HEK293 (cell line): Measurements from ENCODE around the gene SPIB.

Experiments used
- CTCF ChIA-PET: fragments of 350-600 bp; formaldehyde crosslinking; extraction: SDS; loops from one replicate; lab custom pipeline; 2021; ENCODE audit warnings: antibody characterized with exemption; lab: Yijun Ruan, JAX
- POLR2A ChIA-PET: fragments of 300-600 bp; formaldehyde crosslinking; extraction: SDS; loops from one replicate; lab custom pipeline; 2020; ENCODE audit warnings: antibody characterized with exemption, inconsistent platforms; lab: Yijun Ruan, JAX
- H3K27ac ChIP-seq: fragments of 200-500 bp; sonication (Bioruptor generic); 2 replicates; pipeline ENCODE4 v1.5.1; 2014; ENCODE audit warnings: low read depth, low read length, control low read depth, inconsistent platforms; ENCODE audit errors: extremely low read depth
- H3K36me3 ChIP-seq, 2 experiments: fragments of 200-500 bp in 1 of 2; sonication (Bioruptor generic) in 1 of 2; 1 replicate in 1 of 2; 2 replicates in 1 of 2; pipeline ENCODE4 v1.5.1; 2014 to 2017; ENCODE audit warnings: inconsistent platforms in 2 of 2, low read length in 2 of 2; ENCODE audit not compliant: control insufficient read depth in 2 of 2, insufficient read depth in 1 of 2
- H3K4me1 ChIP-seq: fragments of 200-500 bp; sonication (Bioruptor generic); 2 replicates; pipeline ENCODE4 v1.5.1; 2014; ENCODE audit warnings: mild to moderate bottlenecking, low read length, inconsistent platforms; ENCODE audit not compliant: control insufficient read depth, insufficient read depth
- H3K4me3 ChIP-seq: 2 replicates; pipeline ENCODE4 v1.5.1; 2011; ENCODE audit warnings: low read depth, mild to moderate bottlenecking, control low read depth, low read length, moderate library complexity
- H3K9me3 ChIP-seq: fragments of 200-500 bp; sonication (Bioruptor generic); 2 replicates; pipeline ENCODE4 v1.5.1; 2014; ENCODE audit warnings: low read depth, low read length, inconsistent platforms; ENCODE audit not compliant: control insufficient read depth, insufficient read depth
- GLI4 ChIP-seq: fragments of 450-650 bp; formaldehyde crosslinking; IDR thresholded peaks from 2 replicates; pipeline ENCODE4 v1.5.1; 2016; ENCODE audit warnings: missing biosample characterization, missing genetic modification characterization
- GLIS2 ChIP-seq: fragments of 450-650 bp; formaldehyde crosslinking; IDR thresholded peaks from 2 replicates; pipeline ENCODE4 v1.5.1; 2016; ENCODE audit warnings: missing biosample characterization, missing genetic modification characterization
- KLF17 ChIP-seq: fragments of 450-650 bp; formaldehyde crosslinking; IDR thresholded peaks from 2 replicates; pipeline ENCODE4 v1.5.1; 2016; ENCODE audit warnings: missing biosample characterization, missing genetic modification characterization
- KLF9 ChIP-seq: fragments of 450-650 bp; formaldehyde crosslinking; IDR thresholded peaks from 2 replicates; pipeline ENCODE4 v1.5.1; 2016; ENCODE audit warnings: missing biosample characterization, missing genetic modification characterization, low read depth
- PRDM10 ChIP-seq: fragments of 450-650 bp; formaldehyde crosslinking; IDR thresholded peaks from 2 replicates; pipeline ENCODE4 v1.5.1; 2016; ENCODE audit warnings: missing biosample characterization, missing genetic modification characterization
- PRDM4 ChIP-seq: fragments of 450-650 bp; formaldehyde crosslinking; IDR thresholded peaks from 2 replicates; pipeline ENCODE4 v1.5.1; 2017; ENCODE audit warnings: missing biosample characterization, missing genetic modification characterization
- REPIN1 ChIP-seq: fragments of 450-650 bp; formaldehyde crosslinking; IDR thresholded peaks from 2 replicates; pipeline ENCODE4 v1.5.1; 2017; ENCODE audit warnings: missing biosample characterization, missing genetic modification characterization, low read depth
- SCRT1 ChIP-seq: fragments of 450-650 bp; formaldehyde crosslinking; IDR thresholded peaks from 2 replicates; pipeline ENCODE4 v1.5.1; 2016; ENCODE audit warnings: missing biosample characterization, missing genetic modification characterization, borderline replicate concordance
- YY1 ChIP-seq: fragments of 450-650 bp; formaldehyde crosslinking; IDR thresholded peaks from 2 replicates; pipeline ENCODE4 v1.5.1; 2018; ENCODE audit warnings: missing biosample characterization, missing genetic modification characterization
- ZNF121 ChIP-seq: fragments of 450-650 bp; formaldehyde crosslinking; IDR thresholded peaks from 2 replicates; pipeline ENCODE4 v1.5.1; 2016; ENCODE audit warnings: missing biosample characterization, missing genetic modification characterization
- ZNF146 ChIP-seq: fragments of 450-650 bp; formaldehyde crosslinking; IDR thresholded peaks from 2 replicates; pipeline ENCODE4 v1.5.1; 2016; ENCODE audit warnings: missing biosample characterization, missing genetic modification characterization
- ZNF19 ChIP-seq: fragments of 450-650 bp; formaldehyde crosslinking; IDR thresholded peaks from 2 replicates; pipeline ENCODE4; 2016; ENCODE audit warnings: missing biosample characterization, missing genetic modification characterization, low read depth
- ZNF214 ChIP-seq: fragments of 450-650 bp; formaldehyde crosslinking; IDR thresholded peaks from 2 replicates; pipeline ENCODE4 v1.5.1; 2017; ENCODE audit warnings: missing biosample characterization, mild to moderate bottlenecking, missing genetic modification characterization, borderline replicate concordance
- ZNF248 ChIP-seq: fragments of 450-650 bp; formaldehyde crosslinking; IDR thresholded peaks from 2 replicates; pipeline ENCODE4 v1.5.1; 2017; ENCODE audit warnings: missing biosample characterization, missing genetic modification characterization
- ZNF324 ChIP-seq: fragments of 450-650 bp; formaldehyde crosslinking; IDR thresholded peaks from 2 replicates; pipeline ENCODE4 v1.5.1; 2016; ENCODE audit warnings: missing biosample characterization, missing genetic modification characterization
- ZNF585B ChIP-seq: fragments of 450-650 bp; formaldehyde crosslinking; IDR thresholded peaks from 2 replicates; pipeline ENCODE4 v1.5.1; 2016; ENCODE audit warnings: missing biosample characterization, missing genetic modification characterization
- ZNF626 ChIP-seq: fragments of 450-650 bp; sonication (Bioruptor Pico); formaldehyde crosslinking; IDR thresholded peaks from 2 replicates; pipeline ENCODE4 v1.5.1; 2018; ENCODE audit warnings: missing biosample characterization, missing genetic modification characterization, inconsistent platforms
- ZNF639 ChIP-seq: fragments of 450-650 bp; formaldehyde crosslinking; IDR thresholded peaks from 2 replicates; pipeline ENCODE4 v1.5.1; 2016; ENCODE audit warnings: missing biosample characterization, missing genetic modification characterization
- ZNF654 ChIP-seq: fragments of 450-650 bp; formaldehyde crosslinking; IDR thresholded peaks from 2 replicates; pipeline ENCODE4 v1.5.1; 2016; ENCODE audit warnings: low read depth, missing biosample characterization, missing genetic modification characterization
- ZNF677 ChIP-seq: fragments of 450-650 bp; IDR thresholded peaks from 2 replicates; pipeline ENCODE4 v1.5.0; 2018; ENCODE audit warnings: missing biosample characterization, mild to moderate bottlenecking, missing genetic modification characterization, moderate library complexity
- ZNF843 ChIP-seq: fragments of 450-650 bp; formaldehyde crosslinking; IDR thresholded peaks from 2 replicates; pipeline ENCODE4 v1.5.1; 2016; ENCODE audit warnings: missing biosample characterization, missing genetic modification characterization

The SPIB gene

GRCh38 chr19:50377051-50377461 lies 41.7 kb upstream of the SPIB start (continued):
- TF ChIP-seq PRDM10 (tag by site-specific recombination) (peak; percentile 73), GLI4 (tag by site-specific recombination) (0 out of 2 replicates have a peak, but pooled peaks have one; percentile 40), GLIS2 (tag by site-specific recombination) (no peak), ZNF639 (tag by site-specific recombination) (no peak), ZNF146 (tag by site-specific recombination) (no peak), ZNF585B (tag by site-specific recombination) (no peak), ZNF654 (no peak)

GRCh38 chr19:50377517-50377916 lies 41.2 kb upstream of the SPIB start:
- POLR2A ChIA-PET = no interaction called here
- CTCF ChIA-PET = interaction anchor here (1.2 kb wide), 1 partner anchor 48 kb away, joined by 4 read pairs; the partner anchor contains the start of gene KCNC3
- H3K36me3 ChIP-seq = peaks cover 7 to 52% of the 10 kb centered on the region in 2 experiments; a peak in 2 of 3 replicates

More at GRCh38 chr19:50377517-50377916, 41.2 kb upstream of the SPIB start:
- no peak overlapping the region for H3K27ac ChIP-seq
- H3K9me3 ChIP-seq = no peaks in the 10 kb centered on the region
- H3K4me3 ChIP-seq = no peak overlapping the region
- H3K4me1 ChIP-seq = no peaks in the 10 kb centered on the region
- TF ChIP-seq ZNF214 (tag by site-specific recombination) (no peak), ZNF248 (tag by site-specific recombination) (no peak), REPIN1 (tag by site-specific recombination) (no peak), ZNF677 (tag by site-specific recombination) (no peak), YY1 (tag by site-specific recombination) (no peak), KLF9 (no peak), SCRT1 (tag by site-specific recombination) (no peak), ZNF626 (tag by site-specific recombination) (no peak), ZNF324 (tag by site-specific recombination) (no peak), ZNF121 (no peak), KLF17 (tag by site-specific recombination) (no peak), ZNF19 (tag by site-specific recombination) (no peak), ZNF843 (no peak), ZNF146 (tag by site-specific recombination) (no peak), PRDM4 (no peak)
- TF ChIP-seq, all 188 proteins: peak for 0
